Measurements from ENCODE around the gene ALPK1. TPM values are rescaled to one million over a fixed set of nuclear protein-coding genes. Genes with fewer than 3 reads are reported as not detected.

The ALPK1 gene
- 38.3 and 43.5 TPM in 2 replicates for total RNA-seq

GRCh38 chr4:112296949-112297880 is at the start of gene ALPK1:
Gene ALPK1 (plus strand): TSS chr4:112297369.

Other genes starting within 250 kb of the ALPK1 start
- gene FAM241A, start 151.9 kb upstream of the ALPK1 start, total RNA-seq = 1.6 and 3.2 TPM in 2 replicates
- 46.5 and 51.0 TPM in 2 replicates for gene AP1AR, start 65.6 kb upstream of the ALPK1 start, total RNA-seq
- 7.3 and 9.1 TPM in 2 replicates for gene TIFA, start 11.5 kb upstream of the ALPK1 start, total RNA-seq
- gene NEUROG2, start 218.8 kb downstream of the ALPK1 start, total RNA-seq = not detected in 2 replicates